ENCODE results near the gene AGT.
"Not testable (repeated sequence)": the region's sequence is repeated elsewhere in the genome, so short reads cannot be mapped to it uniquely, and the experiment has no call there.

AGT gene

DNA sequence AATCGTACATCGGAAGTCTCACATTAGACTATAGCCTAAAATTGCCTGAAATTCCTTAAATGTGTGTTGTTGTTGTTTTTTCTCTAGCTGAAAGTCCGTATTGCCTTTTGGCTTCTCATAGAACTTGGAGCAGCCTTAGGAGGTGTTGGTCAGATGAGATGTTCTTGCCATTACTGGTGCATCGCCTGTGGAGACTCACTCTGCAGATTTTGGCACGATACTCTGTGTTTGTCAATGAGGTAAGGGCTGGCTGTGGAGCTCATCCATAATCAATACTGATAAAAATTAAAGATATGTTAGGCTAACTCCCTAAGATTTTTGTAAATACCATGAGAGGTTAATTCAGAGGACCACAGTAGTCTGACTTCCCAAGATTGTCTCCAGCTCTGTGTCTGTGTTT is 28.9 kb downstream of the AGT start:
- FAIRE-seq = no peak

DNA sequence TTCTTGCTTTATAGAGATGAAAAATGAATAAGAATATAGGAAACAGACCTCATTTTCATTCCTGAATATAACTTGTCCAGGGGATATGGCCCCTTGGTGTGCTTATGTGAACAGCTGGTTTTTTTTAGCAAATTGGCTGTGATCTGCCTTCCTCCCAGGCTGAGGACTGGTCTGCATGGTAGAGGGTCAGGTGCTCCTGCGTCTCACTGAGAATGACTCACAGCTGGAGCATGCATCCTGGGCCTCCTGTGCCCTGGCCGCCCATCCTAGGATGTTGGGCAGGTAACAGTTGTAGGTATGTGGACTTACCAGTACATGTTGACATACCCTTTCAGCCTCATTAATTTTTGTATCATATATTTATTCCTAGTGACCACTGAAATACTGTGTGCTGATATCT is 29.8 kb downstream of the AGT start:
- no peak for FAIRE-seq

DNA sequence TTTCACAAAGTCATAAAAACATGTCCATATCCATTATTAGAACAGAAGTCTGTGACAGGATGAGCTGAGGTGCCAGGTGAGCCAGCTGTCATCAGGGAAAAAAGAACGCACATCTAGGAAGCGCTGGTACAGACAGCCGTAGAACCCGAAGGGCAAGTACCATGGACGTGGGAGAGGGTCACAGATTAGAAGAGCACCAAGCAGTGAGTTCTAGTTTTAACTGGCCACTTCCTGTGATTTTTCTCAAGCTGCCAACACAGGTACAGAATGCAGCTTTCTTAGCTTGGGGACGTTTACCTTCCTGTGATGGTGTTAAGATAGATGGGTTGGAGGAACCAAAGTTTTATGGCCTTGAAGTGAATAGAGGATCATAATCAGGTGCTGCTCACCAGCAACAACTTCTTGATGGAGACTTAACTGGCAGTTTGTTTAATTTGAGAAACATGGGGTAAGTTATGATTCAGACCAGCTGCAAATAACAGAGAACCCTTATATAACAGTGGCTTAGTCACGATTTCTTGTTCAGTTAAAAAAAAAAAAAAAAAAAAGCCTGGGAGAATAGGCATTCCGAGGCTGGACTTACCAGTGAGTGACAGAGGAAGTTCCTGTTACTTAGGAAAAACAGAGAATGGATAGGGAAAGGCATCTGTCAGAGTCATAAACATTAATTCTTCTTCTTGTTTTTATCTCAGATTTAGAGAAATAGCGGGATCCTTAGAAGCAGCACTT is 30.9 kb downstream of the AGT start:
- FAIRE-seq = no peak

DNA sequence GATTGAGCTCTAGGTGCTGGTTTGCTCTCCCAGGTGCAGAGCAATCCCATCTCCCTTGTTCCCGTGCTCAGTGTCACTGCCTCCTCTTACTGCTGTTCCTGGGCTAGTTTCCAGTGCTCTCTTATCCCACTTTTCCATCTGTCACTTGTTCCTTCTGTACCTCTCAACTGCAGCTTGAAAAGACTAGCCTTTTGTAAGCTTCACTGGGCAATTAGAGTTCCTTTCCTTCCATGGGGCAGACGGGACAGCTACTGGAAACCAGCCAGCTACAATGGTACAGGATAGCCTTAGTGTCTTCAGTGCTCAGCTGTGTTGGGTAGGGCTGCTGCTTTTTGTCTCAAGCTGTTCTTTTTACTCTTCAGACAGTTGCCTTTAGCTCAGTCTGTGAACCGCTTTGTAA is 31.6 kb downstream of the AGT start:
- FAIRE-seq = no peak

- no peak for FAIRE-seq
Observed at GRCh38 chr1:230681599-230681998, 32.3 kb downstream of the AGT start.

- FAIRE-seq = no peak
Observed at GRCh38 chr1:230680300-230681025, 33.5 kb downstream of the AGT start.

DNA sequence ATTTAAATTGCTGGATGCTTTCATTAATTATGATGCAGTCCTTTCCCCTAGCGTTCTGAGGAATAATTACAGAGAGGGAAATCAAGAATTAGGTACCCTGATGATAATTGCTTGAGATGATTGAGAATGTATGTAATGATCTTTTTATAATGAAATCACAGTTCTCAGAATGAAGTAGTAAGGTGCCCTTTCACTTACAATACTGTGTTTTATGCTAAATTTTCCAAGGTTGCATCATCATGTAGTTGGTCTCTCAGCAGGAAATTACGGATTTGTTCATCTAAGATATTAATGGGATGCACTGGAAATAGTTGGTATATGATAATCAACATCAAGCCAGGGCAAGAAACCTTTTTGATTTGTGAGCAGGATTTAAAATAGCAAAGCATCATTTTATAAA is 34.1 kb downstream of the AGT start:
- FAIRE-seq = no peak

- FAIRE-seq = no peak
Observed at GRCh38 chr1:230679192-230679591, 34.7 kb downstream of the AGT start.

GRCh38 chr1:230677200-230677599 is 36.7 kb downstream of the AGT start:
- FAIRE-seq = no peak

- FAIRE-seq = no peak
Observed at GRCh38 chr1:230674581-230674980, 39.3 kb downstream of the AGT start.

DNA sequence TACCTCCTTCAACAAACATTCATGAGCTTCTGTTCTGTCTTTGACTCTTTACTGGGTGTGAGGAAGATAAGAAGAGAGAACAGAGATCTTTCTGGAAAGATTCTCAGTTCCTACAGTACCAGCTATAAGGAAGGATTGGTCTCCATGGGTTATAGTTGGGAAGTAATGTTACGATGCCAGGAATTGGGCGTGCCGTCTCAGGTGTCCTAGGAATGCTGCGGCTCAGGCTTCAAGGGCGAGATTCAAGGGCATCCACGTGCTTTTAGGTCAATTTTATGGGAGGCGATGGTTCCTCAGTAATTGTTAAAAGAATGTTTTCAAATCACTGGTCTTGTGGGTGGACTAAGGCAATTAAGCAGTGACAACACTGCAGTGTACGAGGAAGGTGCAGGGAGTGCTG is 44.4 kb downstream of the AGT start:
- FAIRE-seq = no peak

DNA sequence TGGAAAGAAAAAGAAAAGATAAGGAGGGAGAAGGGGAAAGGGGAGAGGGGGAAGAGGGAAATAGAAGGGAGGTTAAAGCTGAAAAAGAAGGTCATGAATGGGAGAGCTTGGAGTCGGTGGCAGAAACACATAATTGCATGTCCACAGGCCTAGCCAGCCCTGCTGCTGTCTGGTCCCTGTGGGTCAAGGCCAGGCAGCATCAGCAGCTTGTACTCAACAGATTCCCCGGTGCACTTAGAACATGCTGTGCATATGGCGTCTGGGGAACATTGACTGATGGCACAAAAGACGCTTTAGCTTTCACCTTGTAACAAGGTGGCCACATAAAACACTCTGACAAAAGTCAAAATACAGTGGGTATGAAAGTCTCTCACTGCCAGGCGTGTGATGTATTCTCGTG is 45.7 kb downstream of the AGT start:
- no peak for FAIRE-seq

DNA sequence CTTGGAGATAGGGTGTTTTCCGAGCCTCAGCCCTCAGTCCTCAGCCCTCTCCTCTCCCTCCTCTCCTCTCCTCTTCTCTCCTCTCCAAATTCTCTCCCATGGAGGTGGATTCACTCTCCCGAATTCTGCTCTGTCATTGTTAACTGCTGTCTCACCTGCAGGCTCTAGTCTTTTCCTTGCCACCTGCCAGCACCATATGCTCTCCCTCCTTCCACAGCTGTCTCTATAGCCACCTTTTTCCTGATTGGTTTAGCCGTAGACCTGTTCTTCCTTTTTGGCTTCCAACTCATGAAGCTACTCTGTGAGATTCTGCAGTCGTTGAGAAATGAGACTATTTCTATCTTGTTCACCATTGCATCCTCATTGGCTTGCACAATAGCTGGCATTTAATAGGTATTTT is 51.9 kb downstream of the AGT start:
- no peak for FAIRE-seq

DNA sequence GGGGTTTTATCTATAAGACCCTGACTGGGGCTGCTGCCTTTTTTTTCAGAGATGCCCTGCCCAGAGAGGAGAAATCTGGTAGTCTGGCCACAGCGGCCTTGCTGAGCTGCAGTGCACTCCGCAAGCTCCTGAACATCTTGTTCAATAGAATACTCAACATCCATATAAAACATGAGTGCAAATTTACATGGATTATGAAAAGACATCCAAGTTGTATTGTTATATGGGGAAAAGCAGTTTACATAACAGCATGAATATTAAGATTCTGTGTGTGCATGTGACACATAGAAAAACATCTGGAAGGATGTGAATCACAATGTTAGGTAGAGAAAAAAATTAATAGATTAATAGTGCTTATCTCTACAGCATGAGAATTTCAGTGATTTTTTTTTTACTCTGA is 55.2 kb downstream of the AGT start:
- FAIRE-seq = no peak

DNA sequence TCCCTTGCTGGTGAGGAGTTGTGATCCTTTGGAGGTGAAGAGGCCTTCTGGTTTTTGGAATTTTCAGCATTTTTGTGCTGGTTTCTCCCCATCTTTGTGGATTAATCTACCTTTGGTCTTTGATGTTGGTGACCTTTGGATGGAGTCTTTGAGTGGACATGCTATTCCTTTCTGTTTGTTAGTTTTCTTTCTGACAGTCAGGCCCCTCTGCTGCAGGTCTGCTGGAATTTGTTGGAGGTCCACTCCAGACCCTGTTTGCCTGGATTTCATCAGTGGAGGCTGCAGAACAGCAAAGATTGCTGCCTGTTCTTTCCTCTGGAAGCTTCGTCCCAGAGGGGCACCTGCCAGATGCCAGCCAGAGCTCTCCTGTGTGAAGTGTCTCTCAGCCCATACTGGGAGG is 55.8 kb downstream of the AGT start:
- not testable (repeated sequence) for FAIRE-seq

GRCh38 chr1:230656719-230657118 is 57.2 kb downstream of the AGT start:
- FAIRE-seq = not testable (repeated sequence)

Data from TTC549 (cell line).